Heart left ventricle (tissue), 16 donors: Measurements from ENCODE around the gene CFAP119. TPM values are rescaled to one million over a fixed set of nuclear protein-coding genes. Genes with fewer than 3 reads are reported as not detected.

Source experiments
- ATAC-seq, 4 donors: fragments of 200-7000 bp; cut with Tn5 transposase; one replicate each; pipeline ENCODE4 v1.9.1; 2020 to 2022; ENCODE audit warnings: moderate library complexity in 4 of 4, mild to moderate bottlenecking in 3 of 4, moderate number of reproducible peaks in 1 of 4
- DNase-seq, 5 donors: peaks; one replicate each; pipeline ENCODE4 v3.0.0-alpha.2; 2020
- H3K27ac ChIP-seq, 12 donors: fragments of 200-600 bp; sonication (generic) in 4 of 12; one replicate each; pipeline versions ENCODE4 v1.5.0 to v1.8.0; 2016 to 2022; ENCODE audit warnings: mild to moderate bottlenecking in 2 of 12
- H3K27me3 ChIP-seq, 9 donors: fragments of 200-600 bp; sonication (generic) in 2 of 9; one replicate each; pipeline versions ENCODE4 v1.5.1 to v1.8.0; 2016 to 2022; ENCODE audit warnings: mild to moderate bottlenecking in 3 of 9
- H3K36me3 ChIP-seq, 9 donors: fragments of 200-600 bp; sonication (generic) in 2 of 9; one replicate each; pipeline versions ENCODE4 v1.5.0 to v1.8.0; 2018 to 2022; ENCODE audit warnings: mild to moderate bottlenecking in 2 of 9
- H3K4me1 ChIP-seq, 12 donors: fragments of 200-600 bp; sonication (generic) in 4 of 12; one replicate each; pipeline versions ENCODE4 v1.5.0 to v1.8.0; 2016 to 2022; ENCODE audit warnings: mild to moderate bottlenecking in 3 of 12
- H3K4me3 ChIP-seq, 12 donors: fragments of 200-600 bp; sonication (generic) in 4 of 12; one replicate each; pipeline versions ENCODE4 v1.5.0 to v1.8.0; 2017 to 2022; ENCODE audit warnings: mild to moderate bottlenecking in 9 of 12, moderate library complexity in 4 of 12
- H3K9me3 ChIP-seq, 12 donors: fragments of 200-600 bp; sonication (generic) in 4 of 12; one replicate each; pipeline versions ENCODE4 v1.5.0 to v1.8.0; 2016 to 2022; ENCODE audit warnings: mild to moderate bottlenecking in 1 of 12
- POLR2A ChIP-seq, 2 donors: fragments of 450-650 bp; IDR thresholded peaks; one replicate each; pipeline ENCODE4 v1.6.1; 2017; ENCODE audit warnings: antibody characterized with exemption in 2 of 2, mild to moderate bottlenecking in 2 of 2, moderate library complexity in 2 of 2
- WGBS, 4 donors: extraction: QIAGEN DNeasy Blood & Tissue Kit in 2 of 4; methylation state at CpG; one replicate each; pipeline versions ENCODE4 v1.1.5 to v1.1.7; 2013 to 2018; 5-methylcytosine and 5-hydroxymethylcytosine counted together
- intact Hi-C, 10 donors: fragments of 100-400 bp; cut with DNase I; formaldehyde crosslinking; loops; one replicate each; pipeline versions ENCODE4 v1.11.1 to v1.14.2; 2022
- polyA plus RNA-seq, 2 donors: library from polyadenylated mRNA; stranded (reverse); fragments of 200-250 nt; gene quantifications; one replicate each; pipeline ENCODE4 v1.2.3, GENCODE V29; 2013
- total RNA-seq, 9 donors: library from RNA; depleted of rRNA in 2 of 9; stranded (reverse); fragments of >200 nt in 2 of 9; fragmentation: NEBNext Ultra II Directional in 3 of 9; extraction: Animal tissue kit (Norgen Biotek cat#: 25700) in 3 of 9; gene quantifications; one replicate each; pipeline versions ENCODE4 v1.1.0 to v1.2.4, GENCODE V29; 2016 to 2023
- TF ChIP-seq, protein P1 (sequence below), 12 donors: fragments of 200-600 bp; sonication (generic) in 4 of 12; IDR thresholded peaks; one replicate each; pipeline versions ENCODE4 v1.5.0 to v1.8.0; 2018 to 2022; ENCODE audit warnings: antibody characterized with exemption in 12 of 12, mild to moderate bottlenecking in 5 of 12
- donor health status: ischemic (EF 13 %, LVEDD 7.1; RV severe dilation, severe dysfunction).
- donor health status: healthy with polysubstance abuse.
- donor health status: DM: no; HTN: yes; CAD: no.
- donor health status: DM: no; HTN: no; CAD: no.
- donor health status: ischemic (EF 25% LVEDD 6.9; RV normal size, moderate dysfunction).
- donor health status: ischemic (EF 25% LVEDD 5.7; RV mildly dilated, moderate dysfunction).
- donor health status: healthy.
- donor health status: DM: yes; HTN: yes; CAD: no.
- donor health status: ischemic (EF 35%, LVEDD 5.7; RV mildly dilated, moderate dysfunction).
- donor health status: nonischemic (EF 11% LVEDD 7.7; RV severe dilation, severe dysfunction).
- donor health status: DM: yes; HTN: yes; CAD: no.
- donor health status: PGD.
- donor health status: ischemic (EF 29% LVEDD 5.4; RV normal size, mild dysfunction).
- donor health status: nonischemic (EF 23%, LVEDD 6.1; RV moderate dilation, normal function).

CFAP119 gene
- total and polyA plus RNA-seq, 11 donors: 0.48 to 2.1 (median 1.0) TPM

DNA sequence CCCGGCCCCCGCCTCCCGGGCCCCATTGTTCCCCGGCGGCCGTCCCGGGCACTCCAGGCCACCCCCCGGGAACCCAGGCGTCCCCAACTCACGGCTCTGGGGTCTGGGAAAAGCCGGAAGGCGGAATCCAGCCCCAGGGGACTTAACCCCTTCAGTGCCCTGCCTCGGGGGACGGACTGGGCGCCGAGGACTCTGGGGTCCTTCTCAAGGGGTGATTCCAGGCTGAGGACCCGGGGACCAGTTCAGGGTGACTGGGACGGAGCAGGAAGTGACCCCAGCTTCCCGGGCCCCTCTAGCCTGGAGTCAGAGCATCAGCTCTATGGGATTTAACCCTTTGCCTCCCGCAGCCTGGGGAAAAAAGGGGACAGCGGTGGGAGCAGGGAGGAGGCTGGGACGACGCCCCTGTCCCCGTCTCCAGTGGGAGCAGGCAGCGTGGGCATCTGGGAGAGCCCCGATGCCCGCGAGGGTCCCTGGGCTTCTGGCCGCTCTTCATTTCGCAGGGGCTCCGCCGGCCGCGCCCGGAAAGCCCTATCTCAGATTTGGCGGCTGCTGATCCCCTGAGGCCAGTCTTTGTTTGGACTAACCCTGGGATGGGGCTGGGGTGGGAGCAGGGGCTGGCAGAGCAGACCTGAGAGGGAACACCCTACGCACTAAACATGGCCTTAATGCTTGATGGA is 25.2 kb upstream of the CFAP119 start, which contains the start of gene ZNF629:
TSS of gene ZNF629 (minus strand) at position 270 of the 677 bp plus-strand sequence. CDS start 2,723 bp downstream, outside the sequence.
- Histone ChIP-seq H3K9me3 (no peaks in the 10 kb centered on the region), H3K27ac (peak within 1 kb of the TSS; percentile 89 to 98 (median 94)), H3K27me3 (no peaks in the 10 kb centered on the region), H3K4me3 (peak within 1 kb of the TSS; percentile 68 to 100 (median 92)), H3K4me1 (peaks cover 0 to 26% (median 19%) of the 10 kb centered on the region in 12 donors), H3K36me3 (peaks cover 2 to 23% (median 18%) of the 10 kb centered on the region in 9 donors)
- WGBS, 4 donors: 0 to 2% (median 1%) methylated on average over 11 to 37 of the region's 37 CpGs
- ATAC-seq: peak; percentile 80 to 90 (median 84)
- peak; percentile 77 to 86 (median 84) for DNase-seq
- TF ChIP-seq, protein P1, sequence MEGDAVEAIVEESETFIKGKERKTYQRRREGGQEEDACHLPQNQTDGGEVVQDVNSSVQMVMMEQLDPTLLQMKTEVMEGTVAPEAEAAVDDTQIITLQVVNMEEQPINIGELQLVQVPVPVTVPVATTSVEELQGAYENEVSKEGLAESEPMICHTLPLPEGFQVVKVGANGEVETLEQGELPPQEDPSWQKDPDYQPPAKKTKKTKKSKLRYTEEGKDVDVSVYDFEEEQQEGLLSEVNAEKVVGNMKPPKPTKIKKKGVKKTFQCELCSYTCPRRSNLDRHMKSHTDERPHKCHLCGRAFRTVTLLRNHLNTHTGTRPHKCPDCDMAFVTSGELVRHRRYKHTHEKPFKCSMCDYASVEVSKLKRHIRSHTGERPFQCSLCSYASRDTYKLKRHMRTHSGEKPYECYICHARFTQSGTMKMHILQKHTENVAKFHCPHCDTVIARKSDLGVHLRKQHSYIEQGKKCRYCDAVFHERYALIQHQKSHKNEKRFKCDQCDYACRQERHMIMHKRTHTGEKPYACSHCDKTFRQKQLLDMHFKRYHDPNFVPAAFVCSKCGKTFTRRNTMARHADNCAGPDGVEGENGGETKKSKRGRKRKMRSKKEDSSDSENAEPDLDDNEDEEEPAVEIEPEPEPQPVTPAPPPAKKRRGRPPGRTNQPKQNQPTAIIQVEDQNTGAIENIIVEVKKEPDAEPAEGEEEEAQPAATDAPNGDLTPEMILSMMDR (IDR thresholded peaks at IDR 0.05): no peak
- TF ChIP-seq POLR2A (IDR thresholded peaks at IDR 0.05): peak in 1 of 2 donors; percentile 38
- intact Hi-C loops: loop anchor here in 5 of 10 donors (1.0 to 2.0 kb wide), 3 partner anchors 18 to 20 kb away; no protein-coding TSS in a partner anchor

DNA sequence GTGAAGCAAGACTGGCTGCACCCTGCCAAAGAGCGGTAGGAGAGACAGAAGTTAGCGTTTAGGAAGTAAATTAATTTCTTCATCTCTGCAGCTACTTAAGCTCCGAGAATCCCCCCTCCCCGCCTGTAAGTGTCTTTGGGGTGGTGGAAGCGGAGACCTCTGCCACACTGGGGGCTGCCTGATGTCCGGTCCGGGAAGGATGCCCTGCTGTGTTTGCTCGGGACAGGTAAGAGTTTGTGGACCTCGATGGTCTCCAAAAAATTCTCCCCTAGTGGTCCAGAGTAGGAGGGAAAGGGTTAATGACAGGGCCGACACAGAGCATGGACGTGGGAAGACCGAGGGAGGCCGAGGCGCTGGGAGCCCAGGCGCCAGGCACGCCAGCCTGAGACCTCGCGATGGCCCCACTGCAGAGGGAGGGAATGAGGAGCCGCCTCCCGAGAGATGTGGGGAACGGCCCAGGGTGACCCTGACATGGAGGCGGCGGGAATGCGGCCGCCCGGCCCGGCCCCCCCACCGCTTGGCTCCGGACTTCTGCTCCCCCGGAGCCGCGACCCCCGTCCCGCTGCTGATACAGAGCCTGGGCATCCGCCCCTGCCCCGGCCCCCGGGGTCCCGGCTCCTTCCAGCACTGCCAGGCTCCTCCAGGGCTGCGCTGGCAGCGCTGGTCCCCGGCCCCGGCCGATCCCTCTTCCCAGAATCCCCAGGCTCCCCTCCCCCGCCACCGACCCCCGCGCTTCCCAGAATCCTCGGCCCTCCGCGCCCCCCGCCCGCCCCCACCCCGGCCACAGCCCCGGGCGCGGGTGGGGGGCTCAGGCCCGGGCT is 24.5 kb upstream of the CFAP119 start:
- H3K27me3 ChIP-seq: no peaks in the 10 kb centered on the region
- 4 to 6% (median 5%) methylated on average over 23 to 57 of the region's 57 CpGs for WGBS, 4 donors
- DNase-seq: peak in 3 of 5 donors; percentile 47 to 77 (median 65)
- H3K4me3 ChIP-seq: peak overlapping the region; percentile 68 to 100 (median 92)
- H3K36me3 ChIP-seq: peaks cover 2 to 31% (median 25%) of the 10 kb centered on the region in 9 donors
- no peaks in the 10 kb centered on the region for H3K9me3 ChIP-seq
- ATAC-seq: peak in 3 of 4 donors; percentile 57 to 72 (median 65)
- intact Hi-C loops: loop anchor here in 3 of 10 donors (2.0 kb wide), 2 partner anchors 18 to 20 kb away; no protein-coding TSS in a partner anchor
- H3K27ac ChIP-seq: peak overlapping the region; percentile 89 to 98 (median 94)
- H3K4me1 ChIP-seq: peaks cover 0 to 26% (median 19%) of the 10 kb centered on the region in 12 donors
- TF ChIP-seq, protein P1 (IDR thresholded peaks at IDR 0.05): no peak
- TF ChIP-seq POLR2A (IDR thresholded peaks at IDR 0.05): no peak

DNA sequence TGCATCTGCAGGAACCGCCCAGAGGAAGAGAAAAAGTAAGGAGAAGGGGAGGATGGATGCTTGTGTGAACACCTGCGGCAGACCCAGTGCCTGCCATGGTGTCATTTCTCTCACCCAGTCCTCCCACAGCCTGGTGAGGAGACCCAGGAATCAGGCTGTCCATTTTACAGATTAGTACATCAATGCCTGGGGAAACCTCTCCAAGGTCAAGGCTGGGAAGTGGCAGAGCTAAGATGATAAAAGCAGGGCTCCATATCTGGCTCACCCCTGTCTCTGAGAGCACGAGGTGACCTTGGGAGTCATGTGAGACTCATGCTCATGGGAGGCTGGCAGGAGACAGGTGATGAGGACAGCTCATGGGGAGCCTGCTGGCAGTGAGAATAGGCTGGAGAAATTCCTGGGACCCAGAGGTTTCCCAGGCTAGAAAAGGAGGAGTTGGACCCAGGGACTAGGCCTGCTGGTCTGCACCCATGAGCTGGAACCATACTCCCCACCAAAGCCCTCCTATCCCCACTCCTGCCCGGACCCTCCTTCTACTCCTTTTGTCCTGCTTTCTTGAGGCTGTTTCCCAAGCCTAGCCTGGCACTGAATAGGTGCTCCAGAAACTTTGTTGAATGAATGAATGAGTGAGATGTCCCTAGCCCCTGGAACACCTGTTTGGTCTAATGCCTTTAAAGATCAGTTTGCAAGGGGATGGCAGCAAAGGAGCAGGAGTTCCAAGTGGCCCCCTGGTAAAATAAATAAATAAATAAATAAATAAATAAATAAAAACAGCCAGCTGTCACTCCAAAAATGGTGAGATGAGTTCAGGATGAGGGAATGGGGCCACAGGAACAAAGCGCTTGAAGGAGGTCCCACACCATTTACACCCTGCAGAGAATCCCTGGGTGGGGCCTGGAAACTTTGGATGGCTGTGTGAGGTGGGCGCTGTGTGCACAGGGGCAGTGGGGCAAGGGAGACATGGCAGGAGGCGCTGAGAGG is 23.6 kb upstream of the CFAP119 start:
- H3K4me1 ChIP-seq: peaks cover 0 to 26% (median 19%) of the 10 kb centered on the region in 12 donors
- H3K27me3 ChIP-seq: no peaks in the 10 kb centered on the region
- intact Hi-C loops: loop anchor here in 4 of 10 donors (2.0 kb wide), 2 partner anchors 19 to 21 kb away; no protein-coding TSS in a partner anchor
- H3K9me3 ChIP-seq: no peaks in the 10 kb centered on the region
- peak overlapping the region in 11 of 12 donors; percentile 89 to 98 (median 94) for H3K27ac ChIP-seq
- ATAC-seq (peak in 2 of 4 donors; percentile 15 to 26), DNase-seq (peak in 1 of 5 donors; percentile 56)
- TF ChIP-seq, protein P1 (IDR thresholded peaks at IDR 0.05): no peak
- no peak for TF ChIP-seq POLR2A (IDR thresholded peaks at IDR 0.05)
- H3K4me3 ChIP-seq: peak overlapping the region in 10 of 12 donors; percentile 68 to 100 (median 92)
- peaks cover 2 to 38% (median 28%) of the 10 kb centered on the region in 9 donors for H3K36me3 ChIP-seq
- 66 to 71% (median 68%) methylated on average over 7 of the region's 7 CpGs for WGBS, 4 donors
